Activated naive CD4-positive, alpha-beta T cell treated with anti-CD3 and anti-CD28 coated beads, Interleukin-2, amount 10 ng/mL, durations not matched to agents 7 days and 5 days (primary cell): Measurements from ENCODE around the gene IRF5.
"Not testable (repeated sequence)": the region's sequence is repeated elsewhere in the genome, so short reads cannot be mapped to it uniquely, and the experiment has no call there.

Experiments used
- CTCF ChIA-PET: fragments of 350-600 bp; sonication (Branson Sonifier 250); formaldehyde crosslinking; loops from one replicate; lab custom pipeline; 2021; ENCODE audit warnings: antibody characterized with exemption; lab: Charles Lee
- DNase-seq: peaks from one replicate; pipeline ENCODE4 v3.0.0-alpha.2; 2020
- H3K27ac Mint-ChIP-seq: one replicate; pipeline ENCODE4 v1.8.0; 2021; ENCODE audit warnings: mild to moderate bottlenecking, moderate library complexity, mixed read lengths
- H3K27me3 Mint-ChIP-seq: one replicate; pipeline ENCODE4 v1.8.0; 2021; ENCODE audit warnings: mild to moderate bottlenecking, mixed read lengths
- H3K36me3 Mint-ChIP-seq: one replicate; pipeline ENCODE4 v1.8.0; 2021; ENCODE audit warnings: mixed read lengths
- H3K4me1 Mint-ChIP-seq: one replicate; pipeline ENCODE4 v1.8.0; 2021; ENCODE audit warnings: mixed read lengths
- H3K4me3 Mint-ChIP-seq: one replicate; pipeline ENCODE4 v1.8.0; 2021; ENCODE audit warnings: mild to moderate bottlenecking, moderate library complexity, mixed read lengths
- H3K9me3 Mint-ChIP-seq: one replicate; pipeline ENCODE4 v1.8.0; 2021; ENCODE audit warnings: mixed read lengths

Gene IRF5

GRCh38 chr7:128963327-128963757 is 25.6 kb downstream of the IRF5 start:
- peaks cover 10% of the 10 kb centered on the region for H3K4me1 Mint-ChIP-seq
- H3K36me3 Mint-ChIP-seq: peaks cover 60% of the 10 kb centered on the region
- H3K27me3 Mint-ChIP-seq: no peaks in the 10 kb centered on the region
- no peak overlapping the region for H3K27ac Mint-ChIP-seq
- no peak for DNase-seq
- no peak overlapping the region for H3K4me3 Mint-ChIP-seq
- CTCF ChIA-PET: interaction anchor here (0.7 kb wide), 1 partner anchor 126 kb away, joined by 3 read pairs; no protein-coding TSS in a partner anchor
- no peaks in the 10 kb centered on the region for H3K9me3 Mint-ChIP-seq

GRCh38 chr7:128968624-128969023 is 30.9 kb downstream of the IRF5 start:
- CTCF ChIA-PET: interaction anchor here (1.1 kb wide), 1 partner anchor 123 kb away, joined by 4 read pairs; no protein-coding TSS in a partner anchor
- Mint-ChIP-seq H3K9me3 (no peaks in the 10 kb centered on the region), H3K27me3 (no peaks in the 10 kb centered on the region), H3K4me1 (peaks cover 2% of the 10 kb centered on the region), H3K36me3 (peaks cover 58% of the 10 kb centered on the region), H3K27ac (no peak overlapping the region), H3K4me3 (no peak overlapping the region)
- no peak for DNase-seq

- DNase-seq: no peak
- Mint-ChIP-seq H3K36me3 (peaks cover 64% of the 10 kb centered on the region), H3K9me3 (no peaks in the 10 kb centered on the region), H3K4me1 (no peaks in the 10 kb centered on the region), H3K27me3 (no peaks in the 10 kb centered on the region), H3K27ac (no peak overlapping the region), H3K4me3 (no peak overlapping the region)
- CTCF ChIA-PET: no interaction called here
Observed at GRCh38 chr7:128974241-128974934, 36.7 kb downstream of the IRF5 start.

GRCh38 chr7:128982105-128982504 is 44.4 kb downstream of the IRF5 start:
- H3K36me3 Mint-ChIP-seq: peaks cover 59% of the 10 kb centered on the region
- H3K4me3 Mint-ChIP-seq: no peak overlapping the region
- DNase-seq: no peak
- CTCF ChIA-PET: no interaction called here
- no peak overlapping the region for H3K27ac Mint-ChIP-seq
- H3K4me1 Mint-ChIP-seq: no peaks in the 10 kb centered on the region
- H3K9me3 Mint-ChIP-seq: no peaks in the 10 kb centered on the region
- no peaks in the 10 kb centered on the region for H3K27me3 Mint-ChIP-seq

GRCh38 chr7:128985660-128986059 is 47.9 kb downstream of the IRF5 start:
- Mint-ChIP-seq H3K27ac (no peak overlapping the region), H3K4me3 (no peak overlapping the region), H3K27me3 (no peaks in the 10 kb centered on the region), H3K36me3 (peaks cover 47% of the 10 kb centered on the region), H3K4me1 (no peaks in the 10 kb centered on the region), H3K9me3 (no peaks in the 10 kb centered on the region)
- CTCF ChIA-PET: interaction anchor here (0.9 kb wide), 1 partner anchor 106 kb away, joined by 4 read pairs; no protein-coding TSS in a partner anchor
- no peak for DNase-seq

GRCh38 chr7:128986609-128987008 is 48.9 kb downstream of the IRF5 start:
- CTCF ChIA-PET: no interaction called here
- H3K9me3 Mint-ChIP-seq: no peaks in the 10 kb centered on the region
- peaks cover 50% of the 10 kb centered on the region for H3K36me3 Mint-ChIP-seq
- H3K27me3 Mint-ChIP-seq: no peaks in the 10 kb centered on the region
- DNase-seq: no peak
- no peaks in the 10 kb centered on the region for H3K4me1 Mint-ChIP-seq
- H3K4me3 Mint-ChIP-seq: no peak overlapping the region
- H3K27ac Mint-ChIP-seq: no peak overlapping the region

- no peak for DNase-seq
- H3K27ac Mint-ChIP-seq: no peak overlapping the region
- peaks cover 40% of the 10 kb centered on the region for H3K36me3 Mint-ChIP-seq
- no peaks in the 10 kb centered on the region for H3K27me3 Mint-ChIP-seq
- H3K4me3 Mint-ChIP-seq: no peak overlapping the region
- no peaks in the 10 kb centered on the region for H3K4me1 Mint-ChIP-seq
- H3K9me3 Mint-ChIP-seq: no peaks in the 10 kb centered on the region
- CTCF ChIA-PET: no interaction called here
Observed at GRCh38 chr7:128988372-128988771, 50.6 kb downstream of the IRF5 start.

- Mint-ChIP-seq H3K27ac (no peak overlapping the region), H3K4me1 (no peaks in the 10 kb centered on the region), H3K9me3 (no peaks in the 10 kb centered on the region), H3K27me3 (no peaks in the 10 kb centered on the region), H3K36me3 (peaks cover 39% of the 10 kb centered on the region), H3K4me3 (no peak overlapping the region)
- CTCF ChIA-PET: no interaction called here
- DNase-seq: no peak
Observed at GRCh38 chr7:128989961-128990360, 52.2 kb downstream of the IRF5 start.

GRCh38 chr7:128993419-128993818 is 55.7 kb downstream of the IRF5 start:
- no peaks in the 10 kb centered on the region for H3K9me3 Mint-ChIP-seq
- H3K36me3 Mint-ChIP-seq: peaks cover 30% of the 10 kb centered on the region
- no peaks in the 10 kb centered on the region for H3K4me1 Mint-ChIP-seq
- no peak overlapping the region for H3K4me3 Mint-ChIP-seq
- no peaks in the 10 kb centered on the region for H3K27me3 Mint-ChIP-seq
- H3K27ac Mint-ChIP-seq: no peak overlapping the region
- CTCF ChIA-PET: interaction anchor here (0.6 kb wide), 1 partner anchor 1561 kb away, joined by 4 read pairs; no protein-coding TSS in a partner anchor
- no peak for DNase-seq

- peaks cover 31% of the 10 kb centered on the region for H3K36me3 Mint-ChIP-seq
- CTCF ChIA-PET, H3K9me3 Mint-ChIP-seq, H3K4me1 Mint-ChIP-seq, H3K27ac Mint-ChIP-seq, H3K4me3 Mint-ChIP-seq, DNase-seq, H3K27me3 Mint-ChIP-seq: not testable (repeated sequence)
Observed at GRCh38 chr7:128994560-128994959, 56.8 kb downstream of the IRF5 start.

- CTCF ChIA-PET: no interaction called here
- Mint-ChIP-seq H3K9me3 (no peaks in the 10 kb centered on the region), H3K4me3 (no peak overlapping the region), H3K4me1 (no peaks in the 10 kb centered on the region), H3K27ac (no peak overlapping the region), H3K27me3 (no peaks in the 10 kb centered on the region), H3K36me3 (peaks cover 38% of the 10 kb centered on the region)
- no peak for DNase-seq
Observed at GRCh38 chr7:128997181-128997580, 59.5 kb downstream of the IRF5 start.
